Measurements from ENCODE around the gene ABITRAM. TPM values are rescaled to one million over a fixed set of nuclear protein-coding genes. Genes with fewer than 3 reads are reported as not detected.

Gene ABITRAM
- total and polyA plus RNA-seq, 2 of the 13 experiments (the other 11 are each of a cell fraction or from before 2014, with no cell fraction given): 10.2 to 21.6 TPM

DNA sequence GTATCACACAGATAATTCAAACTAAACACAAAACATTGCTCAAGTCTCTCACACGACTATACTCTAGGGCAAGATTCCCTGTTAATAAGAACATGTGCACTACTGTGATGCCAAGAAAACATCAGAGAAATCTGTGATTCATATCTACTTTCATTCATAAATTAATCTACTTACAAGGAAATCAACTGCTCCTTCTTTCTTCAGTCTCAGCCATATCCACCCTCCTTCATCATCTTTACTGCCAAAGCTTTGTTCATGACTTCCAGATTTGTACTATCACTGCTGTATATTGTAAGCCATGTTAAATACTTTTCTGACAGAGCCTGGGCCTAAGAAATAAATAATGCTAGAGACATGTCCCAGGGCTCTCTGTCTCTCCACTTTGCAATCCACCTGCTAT is 44.0 kb downstream of the ABITRAM start (continued):
- TF ChIP-seq, protein P1, sequence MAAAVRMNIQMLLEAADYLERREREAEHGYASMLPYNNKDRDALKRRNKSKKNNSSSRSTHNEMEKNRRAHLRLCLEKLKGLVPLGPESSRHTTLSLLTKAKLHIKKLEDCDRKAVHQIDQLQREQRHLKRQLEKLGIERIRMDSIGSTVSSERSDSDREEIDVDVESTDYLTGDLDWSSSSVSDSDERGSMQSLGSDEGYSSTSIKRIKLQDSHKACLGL (CRISPR knock-in tag; IDR thresholded peaks at IDR 0.05): no peak
- TF ChIP-seq ZEB1 (IDR thresholded peaks at IDR 0.05; ENCODE audit: insufficient replicate concordance, low read depth): no peak

DNA sequence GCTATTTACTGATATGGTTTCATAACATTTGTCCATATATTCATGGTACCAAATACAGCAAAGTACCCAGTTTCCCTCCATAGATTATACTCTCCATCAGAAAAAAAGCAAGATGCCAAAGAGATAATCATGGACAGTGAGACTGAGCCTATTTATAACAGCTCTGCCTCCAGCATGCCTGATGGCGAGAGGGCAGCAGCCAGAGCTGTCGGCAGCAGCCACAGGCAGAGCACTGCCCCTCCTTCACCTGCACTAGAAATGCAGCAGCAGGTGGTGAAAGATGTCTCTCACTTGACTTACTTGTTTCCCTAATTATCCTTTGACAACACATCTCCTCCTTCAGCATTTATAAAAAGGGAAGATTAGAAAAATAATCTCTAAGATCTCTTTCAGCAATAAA is 46.7 kb downstream of the ABITRAM start:
- intact Hi-C loops (cut with micrococcal nuclease; ENCODE audit: unreplicated experiment) (no loop called here), in situ Hi-C loops (cut with HindIII; ENCODE audit: extremely low pct_ligation_motif_present, low pct_unique_long_range_greater_than_20kb) (no loop called here)
- no peak for FAIRE-seq
- no peaks in the 10 kb centered on the region for H3K27me3 ChIP-seq (ENCODE audit: control insufficient read depth in 1 of 2, insufficient read depth in 2 of 2, low read length in 2 of 2)
- POLR2A ChIA-PET: no interaction called here
- H3K4me1 ChIP-seq (ENCODE audit: insufficient read depth, low read length): no peaks in the 10 kb centered on the region
- H2AFZ ChIP-seq (ENCODE audit: low read length): no peak overlapping the region
- WGBS (ENCODE audit: low lambda C conversion rate): 100% methylated on average over 2 of the region's 2 CpGs
- TF ChIP-seq NFRKB (IDR thresholded peaks at IDR 0.05): no peak
- TF ChIP-seq MZF1 (CRISPR knock-in tag; IDR thresholded peaks at IDR 0.05; ENCODE audit: borderline replicate concordance): no peak
- TF ChIP-seq, protein P2, sequence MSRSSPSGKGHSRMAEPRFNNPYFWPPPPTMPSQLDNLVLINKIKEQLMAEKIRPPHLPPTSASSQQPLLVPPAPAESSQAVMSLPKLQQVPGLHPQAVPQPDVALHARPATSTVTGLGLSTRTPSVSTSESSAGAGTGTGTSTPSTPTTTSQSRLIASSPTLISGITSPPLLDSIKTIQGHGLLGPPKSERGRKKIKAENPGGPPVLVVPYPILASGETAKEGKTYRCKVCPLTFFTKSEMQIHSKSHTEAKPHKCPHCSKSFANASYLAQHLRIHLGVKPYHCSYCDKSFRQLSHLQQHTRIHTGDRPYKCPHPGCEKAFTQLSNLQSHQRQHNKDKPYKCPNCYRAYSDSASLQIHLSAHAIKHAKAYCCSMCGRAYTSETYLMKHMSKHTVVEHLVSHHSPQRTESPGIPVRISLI (CRISPR knock-in tag; IDR thresholded peaks at IDR 0.05; ENCODE audit: borderline replicate concordance): no peak
- no peak for TF ChIP-seq ZNF510 (CRISPR knock-in tag; IDR thresholded peaks at IDR 0.05; ENCODE audit: low read depth)
- no peak for TF ChIP-seq ZKSCAN1 (IDR thresholded peaks at IDR 0.05; ENCODE audit: low read length)
- no peak for TF ChIP-seq ZNF44 (CRISPR knock-in tag; IDR thresholded peaks at IDR 0.05)
- TF ChIP-seq GLI4 (CRISPR knock-in tag; IDR thresholded peaks at IDR 0.05; ENCODE audit: borderline replicate concordance): no peak
- TF ChIP-seq ZNF335 (CRISPR knock-in tag; IDR thresholded peaks at IDR 0.05): no peak
- TF ChIP-seq, protein P3, sequence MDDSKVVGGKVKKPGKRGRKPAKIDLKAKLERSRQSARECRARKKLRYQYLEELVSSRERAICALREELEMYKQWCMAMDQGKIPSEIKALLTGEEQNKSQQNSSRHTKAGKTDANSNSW (CRISPR knock-in tag; IDR thresholded peaks at IDR 0.05; ENCODE audit: borderline replicate concordance): no peak
- TF ChIP-seq ZNF138 (CRISPR knock-in tag; IDR thresholded peaks at IDR 0.05; ENCODE audit: low read depth): no peak
- TF ChIP-seq, protein P4, sequence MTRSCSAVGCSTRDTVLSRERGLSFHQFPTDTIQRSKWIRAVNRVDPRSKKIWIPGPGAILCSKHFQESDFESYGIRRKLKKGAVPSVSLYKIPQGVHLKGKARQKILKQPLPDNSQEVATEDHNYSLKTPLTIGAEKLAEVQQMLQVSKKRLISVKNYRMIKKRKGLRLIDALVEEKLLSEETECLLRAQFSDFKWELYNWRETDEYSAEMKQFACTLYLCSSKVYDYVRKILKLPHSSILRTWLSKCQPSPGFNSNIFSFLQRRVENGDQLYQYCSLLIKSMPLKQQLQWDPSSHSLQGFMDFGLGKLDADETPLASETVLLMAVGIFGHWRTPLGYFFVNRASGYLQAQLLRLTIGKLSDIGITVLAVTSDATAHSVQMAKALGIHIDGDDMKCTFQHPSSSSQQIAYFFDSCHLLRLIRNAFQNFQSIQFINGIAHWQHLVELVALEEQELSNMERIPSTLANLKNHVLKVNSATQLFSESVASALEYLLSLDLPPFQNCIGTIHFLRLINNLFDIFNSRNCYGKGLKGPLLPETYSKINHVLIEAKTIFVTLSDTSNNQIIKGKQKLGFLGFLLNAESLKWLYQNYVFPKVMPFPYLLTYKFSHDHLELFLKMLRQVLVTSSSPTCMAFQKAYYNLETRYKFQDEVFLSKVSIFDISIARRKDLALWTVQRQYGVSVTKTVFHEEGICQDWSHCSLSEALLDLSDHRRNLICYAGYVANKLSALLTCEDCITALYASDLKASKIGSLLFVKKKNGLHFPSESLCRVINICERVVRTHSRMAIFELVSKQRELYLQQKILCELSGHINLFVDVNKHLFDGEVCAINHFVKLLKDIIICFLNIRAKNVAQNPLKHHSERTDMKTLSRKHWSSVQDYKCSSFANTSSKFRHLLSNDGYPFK (CRISPR knock-in tag; IDR thresholded peaks at IDR 0.05; ENCODE audit: borderline replicate concordance): no peak
- TF ChIP-seq, protein P5, sequence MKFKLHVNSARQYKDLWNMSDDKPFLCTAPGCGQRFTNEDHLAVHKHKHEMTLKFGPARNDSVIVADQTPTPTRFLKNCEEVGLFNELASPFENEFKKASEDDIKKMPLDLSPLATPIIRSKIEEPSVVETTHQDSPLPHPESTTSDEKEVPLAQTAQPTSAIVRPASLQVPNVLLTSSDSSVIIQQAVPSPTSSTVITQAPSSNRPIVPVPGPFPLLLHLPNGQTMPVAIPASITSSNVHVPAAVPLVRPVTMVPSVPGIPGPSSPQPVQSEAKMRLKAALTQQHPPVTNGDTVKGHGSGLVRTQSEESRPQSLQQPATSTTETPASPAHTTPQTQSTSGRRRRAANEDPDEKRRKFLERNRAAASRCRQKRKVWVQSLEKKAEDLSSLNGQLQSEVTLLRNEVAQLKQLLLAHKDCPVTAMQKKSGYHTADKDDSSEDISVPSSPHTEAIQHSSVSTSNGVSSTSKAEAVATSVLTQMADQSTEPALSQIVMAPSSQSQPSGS (CRISPR knock-in tag; IDR thresholded peaks at IDR 0.05): no peak
- no peak for TF ChIP-seq ZNF101 (CRISPR knock-in tag; IDR thresholded peaks at IDR 0.05; ENCODE audit: borderline replicate concordance, low read depth)
- no peak for TF ChIP-seq ZNF441 (CRISPR knock-in tag; IDR thresholded peaks at IDR 0.05; ENCODE audit: borderline replicate concordance)
- no peak for TF ChIP-seq NONO (IDR thresholded peaks at IDR 0.05)
- TF ChIP-seq NONO (CRISPR knock-in tag; conservative IDR thresholded peaks at IDR 0.05): no peak
- no peak for TF ChIP-seq ESRRA (CRISPR knock-in tag; IDR thresholded peaks at IDR 0.05; ENCODE audit: low read depth)
- TF ChIP-seq MED13 (CRISPR knock-in tag; IDR thresholded peaks at IDR 0.05): no peak
- H3K9me3 ChIP-seq (ENCODE audit: low read length): no peaks in the 10 kb centered on the region
- H4K20me1 ChIP-seq (ENCODE audit: insufficient read depth, low read length): no peaks in the 10 kb centered on the region
- ATAC-seq: no peak
- CTCF ChIA-PET (ENCODE audit: low intra/inter-chr PET ratio, low total read pairs): no interaction called here
- no peak overlapping the region for H3K9ac ChIP-seq (ENCODE audit: insufficient read depth, low read depth, low read length)
- peaks cover 11 to 46% of the 10 kb centered on the region in 2 experiments for H3K36me3 ChIP-seq (replicated peaks in 1 of 2; ENCODE audit: control insufficient read depth in 1 of 2, insufficient read depth in 2 of 2, low read length in 2 of 2)
- no TSS peak for BruUV-seq (replicated peaks)
- no peak overlapping the region for H3K27ac ChIP-seq (ENCODE audit: extremely low read length, insufficient read depth, low read length)
- no peak for DNase-seq (ENCODE audit: low spot score)
- no peak overlapping the region for H3K4me3 ChIP-seq (replicated peaks in 1 of 3; ENCODE audit: insufficient read depth in 1 of 3, low read depth in 2 of 3, low read length in 3 of 3)
- H3K79me2 ChIP-seq (ENCODE audit: insufficient read depth, low read length): no peaks in the 10 kb centered on the region
- no peak overlapping the region for H3K4me2 ChIP-seq (ENCODE audit: low read depth, low read length)
